Measurements from ENCODE around the gene CCDC33.

- TF ChIP-seq EZH2 (IDR thresholded peaks at IDR 0.05; ENCODE audit: insufficient read depth, poor library complexity, severe bottlenecking) (no peak), EZH2phosphoT487 (IDR thresholded peaks at IDR 0.05; ENCODE audit: insufficient read depth, low read depth) (no peak)
These were observed 4.9 kb downstream of the CCDC33 start for GRCh38 chr15:74240897-74241614.
